ENCODE measurements around the gene TSC22D1.

DNA sequence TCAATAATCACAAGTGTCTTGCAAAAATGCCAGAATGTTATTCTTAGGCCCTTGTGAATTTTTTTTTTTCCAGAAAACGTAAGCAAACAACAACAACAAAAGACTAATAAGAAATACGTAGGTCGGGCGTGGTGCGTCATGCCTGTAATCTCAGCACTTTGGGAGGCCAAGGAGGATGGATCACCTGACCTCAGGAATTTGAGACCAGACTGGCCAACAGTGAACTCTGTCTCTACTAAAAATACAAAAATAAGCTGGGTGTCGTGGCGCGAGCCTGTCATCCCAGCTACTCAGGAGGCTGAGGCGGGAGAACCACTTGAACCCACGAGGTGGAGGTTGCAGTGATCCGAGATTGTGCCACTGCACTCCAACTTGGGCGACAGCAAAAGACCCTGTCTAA lies 20.9 kb downstream of the TSC22D1 start:
- TF ChIP-seq, protein P1, sequence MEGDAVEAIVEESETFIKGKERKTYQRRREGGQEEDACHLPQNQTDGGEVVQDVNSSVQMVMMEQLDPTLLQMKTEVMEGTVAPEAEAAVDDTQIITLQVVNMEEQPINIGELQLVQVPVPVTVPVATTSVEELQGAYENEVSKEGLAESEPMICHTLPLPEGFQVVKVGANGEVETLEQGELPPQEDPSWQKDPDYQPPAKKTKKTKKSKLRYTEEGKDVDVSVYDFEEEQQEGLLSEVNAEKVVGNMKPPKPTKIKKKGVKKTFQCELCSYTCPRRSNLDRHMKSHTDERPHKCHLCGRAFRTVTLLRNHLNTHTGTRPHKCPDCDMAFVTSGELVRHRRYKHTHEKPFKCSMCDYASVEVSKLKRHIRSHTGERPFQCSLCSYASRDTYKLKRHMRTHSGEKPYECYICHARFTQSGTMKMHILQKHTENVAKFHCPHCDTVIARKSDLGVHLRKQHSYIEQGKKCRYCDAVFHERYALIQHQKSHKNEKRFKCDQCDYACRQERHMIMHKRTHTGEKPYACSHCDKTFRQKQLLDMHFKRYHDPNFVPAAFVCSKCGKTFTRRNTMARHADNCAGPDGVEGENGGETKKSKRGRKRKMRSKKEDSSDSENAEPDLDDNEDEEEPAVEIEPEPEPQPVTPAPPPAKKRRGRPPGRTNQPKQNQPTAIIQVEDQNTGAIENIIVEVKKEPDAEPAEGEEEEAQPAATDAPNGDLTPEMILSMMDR (IDR thresholded peaks at IDR 0.05), result no peak
- TF ChIP-seq POLR2A (IDR thresholded peaks at IDR 0.05), result no peak
